CD8-positive, alpha-beta memory T cell (primary cell): ENCODE results near the gene XRCC3. TPM values are rescaled to one million over a fixed set of nuclear protein-coding genes. Genes with fewer than 3 reads are reported as not detected.
"Not testable (repeated sequence)": the region's sequence is repeated elsewhere in the genome, so short reads cannot be mapped to it uniquely, and the experiment has no call there.

Source experiments
- CTCF ChIA-PET: fragments of 350-600 bp; sonication (Branson Sonifier 250); formaldehyde crosslinking; loops from one replicate; lab custom pipeline; 2021; ENCODE audit warnings: antibody characterized with exemption; lab: Charles Lee
- POLR2A ChIA-PET: fragments of 350-600 bp; sonication (Branson Sonifier 250); formaldehyde crosslinking; loops from one replicate; lab custom pipeline; 2021; ENCODE audit warnings: antibody characterized with exemption; lab: Charles Lee
- DNase-seq, 5 donors: peaks; one replicate each; pipeline versions ENCODE4 v3.0.0 to v3.0.0-alpha.2; 2020 to 2022; ENCODE audit warnings: mixed read lengths in 1 of 5
- H3K27ac ChIP-seq: one replicate; pipeline ENCODE4 v1.7.0; 2013; ENCODE audit warnings: low read depth, mild to moderate bottlenecking, low read length, moderate library complexity
- H3K27me3 ChIP-seq: 2 replicates; pipeline ENCODE4 v1.7.0; 2013; ENCODE audit warnings: low read length, mild to moderate bottlenecking; ENCODE audit not compliant: insufficient read depth, poor library complexity, severe bottlenecking
- H3K36me3 ChIP-seq: 2 replicates; pipeline ENCODE4 v1.7.0; 2013; ENCODE audit warnings: mild to moderate bottlenecking, low read length, moderate library complexity; ENCODE audit not compliant: insufficient read depth
- H3K4me1 ChIP-seq: 2 replicates; pipeline ENCODE4 v1.7.0; 2013; ENCODE audit warnings: mild to moderate bottlenecking, low read length, moderate library complexity; ENCODE audit not compliant: insufficient read depth
- H3K4me3 ChIP-seq: 2 replicates; pipeline ENCODE4 v1.7.0; 2013; ENCODE audit warnings: mild to moderate bottlenecking, low read length
- H3K9me3 ChIP-seq: 2 replicates; pipeline ENCODE4 v1.7.0; 2013; ENCODE audit warnings: mild to moderate bottlenecking, low read length
- H3K27ac Mint-ChIP-seq, 8 donors: one replicate each; pipeline ENCODE4 v1.8.0; 2020 to 2021; ENCODE audit warnings: mixed read lengths in 8 of 8, mild to moderate bottlenecking in 6 of 8, inconsistent platforms in 3 of 8, moderate library complexity in 3 of 8
- H3K27me3 Mint-ChIP-seq, 2 donors: one replicate each; pipeline ENCODE4 v1.8.0; 2020 to 2021; ENCODE audit warnings: mixed read lengths in 2 of 2, mild to moderate bottlenecking in 1 of 2, moderate library complexity in 1 of 2
- H3K36me3 Mint-ChIP-seq, 3 donors: one replicate each; pipeline ENCODE4 v1.8.0; 2020 to 2021; ENCODE audit warnings: mixed read lengths in 3 of 3, inconsistent platforms in 1 of 3, mild to moderate bottlenecking in 1 of 3
- H3K4me1 Mint-ChIP-seq, 3 donors: one replicate each; pipeline ENCODE4 v1.8.0; 2020 to 2021; ENCODE audit warnings: mixed read lengths in 3 of 3, inconsistent platforms in 1 of 3, mild to moderate bottlenecking in 1 of 3
- H3K4me3 Mint-ChIP-seq, 7 donors: one replicate each; pipeline ENCODE4 v1.8.0; 2020 to 2021; ENCODE audit warnings: mixed read lengths in 7 of 7, mild to moderate bottlenecking in 6 of 7, moderate library complexity in 4 of 7, inconsistent platforms in 2 of 7
- H3K9me3 Mint-ChIP-seq, 5 donors: one replicate each; pipeline ENCODE4 v1.8.0; 2020 to 2022; ENCODE audit warnings: mixed read lengths in 5 of 5, mild to moderate bottlenecking in 3 of 5, moderate library complexity in 2 of 5, inconsistent platforms in 1 of 5
- polyA plus RNA-seq: library from polyadenylated mRNA; unstranded; fragments of 300-500 nt; fragmentation: Illumina TruSeq; gene quantifications from one replicate; pipeline ENCODE4 v1.2.3, GENCODE V29; 2021
- total RNA-seq, 2 experiments: library from RNA; stranded (reverse); gene quantifications; one replicate each; pipeline ENCODE4 v1.2.3, GENCODE V29; 2021

The XRCC3 gene
- total and polyA plus RNA-seq, 3 experiments from 2014 or later, result 4.4 to 59.9 (median 54.4) TPM

DNA sequence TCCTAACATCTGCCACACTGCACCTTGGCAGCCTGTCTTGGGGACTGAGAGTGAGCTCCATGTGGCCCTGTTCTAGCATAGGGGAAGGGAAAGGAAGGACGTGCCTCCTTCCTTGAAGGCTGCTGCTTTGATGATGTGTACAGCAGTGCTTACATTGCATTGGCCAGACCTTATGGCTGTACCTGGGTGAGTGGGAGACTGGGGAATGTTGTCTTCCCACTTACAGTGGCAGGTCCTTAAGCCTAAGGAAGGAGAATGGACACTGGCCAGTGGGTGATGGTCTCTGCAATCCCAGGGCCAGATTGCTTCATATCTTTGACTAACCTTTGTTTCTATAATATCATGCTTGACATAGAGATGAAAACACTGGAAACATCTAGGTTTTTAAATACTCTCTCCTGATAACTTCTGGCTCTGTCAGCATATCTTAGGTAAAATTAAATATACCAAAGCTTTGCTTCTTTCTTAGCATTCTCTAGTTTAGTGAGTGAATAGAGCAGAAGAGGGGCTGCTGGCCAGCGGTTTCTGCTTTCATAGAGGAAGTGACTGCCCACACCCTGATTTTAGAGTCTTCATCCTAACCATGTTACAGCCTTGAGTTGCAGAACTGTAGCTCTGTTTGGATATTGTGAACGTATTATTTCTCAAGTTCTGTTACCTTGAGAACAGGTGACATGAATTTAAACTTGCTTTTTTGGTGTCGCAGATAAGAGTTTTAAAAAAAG is 59.1 kb downstream of the XRCC3 start:
- Histone ChIP-seq H3K27me3 (no peaks in the 10 kb centered on the region), H3K4me3 (no peak overlapping the region), H3K4me1 (no peaks in the 10 kb centered on the region), H3K36me3 (peaks cover 52% of the 10 kb centered on the region), H3K27ac (no peak overlapping the region), H3K9me3 (no peaks in the 10 kb centered on the region)
- Mint-ChIP-seq H3K4me1 (peaks cover 19 to 30% (median 19%) of the 10 kb centered on the region in 3 donors), H3K36me3 (peaks cover 4 to 72% (median 12%) of the 10 kb centered on the region in 3 donors), H3K27me3 (peaks cover 0 to 2% of the 10 kb centered on the region in 2 donors), H3K9me3 (no peaks in the 10 kb centered on the region), H3K4me3 (no peak overlapping the region), H3K27ac (peak overlapping the region in 3 of 8 donors; percentile 43 to 68 (median 58))
- DNase-seq, result no peak
- ChIA-PET CTCF (no interaction called here), POLR2A (no interaction called here)

DNA sequence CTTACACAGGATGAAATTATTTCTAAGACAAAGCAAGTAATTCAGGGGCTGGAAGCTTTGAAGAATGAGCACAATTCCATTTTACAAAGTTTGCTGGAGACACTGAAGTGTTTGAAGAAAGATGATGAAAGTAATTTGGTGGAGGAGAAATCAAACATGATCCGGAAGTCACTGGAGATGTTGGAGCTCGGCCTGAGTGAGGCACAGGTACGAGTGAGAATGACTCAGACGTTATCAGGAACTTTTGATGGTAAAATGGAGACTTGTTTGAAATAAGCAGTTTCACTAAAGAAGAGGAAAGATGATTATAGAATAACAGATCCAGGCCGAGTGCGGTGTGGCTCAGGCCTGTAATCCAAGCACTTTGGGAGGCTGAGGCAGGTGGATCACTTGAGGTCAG is 60.6 kb downstream of the XRCC3 start:
- H3K4me1 Mint-ChIP-seq, result peaks cover 24 to 37% (median 25%) of the 10 kb centered on the region in 3 donors
- peaks cover 45% of the 10 kb centered on the region for H3K36me3 ChIP-seq
- peaks cover 4 to 62% (median 11%) of the 10 kb centered on the region in 3 donors for H3K36me3 Mint-ChIP-seq
- no peak overlapping the region for H3K27ac ChIP-seq
- no peaks in the 10 kb centered on the region for H3K27me3 ChIP-seq
- no peaks in the 10 kb centered on the region for H3K4me1 ChIP-seq
- H3K9me3 ChIP-seq, result no peaks in the 10 kb centered on the region
- POLR2A ChIA-PET, result no interaction called here
- H3K9me3 Mint-ChIP-seq, result no peaks in the 10 kb centered on the region
- H3K4me3 ChIP-seq, result no peak overlapping the region
- peaks cover 0 to 2% of the 10 kb centered on the region in 2 donors for H3K27me3 Mint-ChIP-seq
- CTCF ChIA-PET, result no interaction called here
- DNase-seq, result no peak
- H3K4me3 Mint-ChIP-seq, result no peak overlapping the region
- H3K27ac Mint-ChIP-seq, result peak overlapping the region in 4 of 8 donors; percentile 37 to 82 (median 68)

DNA sequence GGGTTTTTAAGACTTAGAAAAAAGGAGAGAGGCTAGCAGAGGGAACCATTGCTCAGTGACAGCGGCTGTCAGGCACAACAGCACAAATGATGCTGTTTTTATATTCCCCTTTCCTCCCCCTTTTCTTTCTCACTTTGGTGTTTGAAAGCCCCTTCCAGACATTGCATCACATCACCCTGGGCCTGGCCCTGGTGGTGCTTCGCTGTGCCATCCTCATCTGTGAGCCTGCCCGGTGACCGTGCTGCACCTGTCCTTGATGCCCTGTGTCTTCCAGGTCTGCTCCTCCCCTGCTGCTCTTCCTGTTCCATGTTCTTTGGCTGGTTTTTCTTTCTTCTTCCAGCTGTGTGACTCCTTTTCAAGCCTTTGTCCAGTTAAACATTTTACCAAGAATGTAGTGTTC is 61.4 kb downstream of the XRCC3 start:
- H3K9me3 Mint-ChIP-seq, result no peaks in the 10 kb centered on the region
- DNase-seq, result no peak
- Histone ChIP-seq H3K4me1 (no peaks in the 10 kb centered on the region), H3K27me3 (no peaks in the 10 kb centered on the region), H3K4me3 (no peak overlapping the region), H3K27ac (no peak overlapping the region), H3K9me3 (no peaks in the 10 kb centered on the region), H3K36me3 (peaks cover 41% of the 10 kb centered on the region)
- ChIA-PET CTCF (no interaction called here), POLR2A (no interaction called here)
- H3K4me1 Mint-ChIP-seq, result peaks cover 23 to 40% (median 25%) of the 10 kb centered on the region in 3 donors
- H3K27ac Mint-ChIP-seq, result peak overlapping the region in 4 of 8 donors; percentile 4 to 66 (median 24)
- peaks cover 4 to 58% (median 6%) of the 10 kb centered on the region in 3 donors for H3K36me3 Mint-ChIP-seq
- peaks cover 0 to 2% of the 10 kb centered on the region in 2 donors for H3K27me3 Mint-ChIP-seq
- H3K4me3 Mint-ChIP-seq, result no peak overlapping the region

DNA sequence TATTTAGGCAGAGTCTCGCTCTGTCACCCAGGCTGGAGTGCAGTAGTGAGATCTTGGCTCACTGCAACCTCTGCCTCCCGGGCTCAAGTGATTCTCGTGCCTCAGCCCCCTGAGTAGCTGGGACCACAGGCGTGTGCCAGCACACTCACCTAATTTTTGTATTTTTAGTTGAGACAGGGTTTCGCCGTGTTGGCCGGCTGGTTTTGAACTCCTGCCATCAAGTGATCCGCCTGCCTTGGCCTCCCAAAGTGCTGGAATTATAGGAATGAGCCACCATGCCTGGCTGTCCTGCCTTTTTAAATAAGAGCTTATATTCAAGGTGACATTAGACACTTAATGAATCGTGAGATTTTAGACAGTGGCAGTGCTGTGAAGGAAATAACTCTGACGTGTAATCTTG is 61.9 kb downstream of the XRCC3 start:
- H3K27me3 Mint-ChIP-seq, H3K9me3 ChIP-seq, H3K4me3 ChIP-seq, H3K4me1 ChIP-seq, POLR2A ChIA-PET, H3K9me3 Mint-ChIP-seq, DNase-seq, H3K27me3 ChIP-seq, H3K27ac ChIP-seq: not testable (repeated sequence)
- Mint-ChIP-seq H3K4me1 (peaks cover 24 to 42% (median 25%) of the 10 kb centered on the region in 3 donors), H3K4me3 (peak overlapping the region in 1 of 7 donors; percentile 32), H3K36me3 (peaks cover 4 to 56% (median 6%) of the 10 kb centered on the region in 3 donors), H3K27ac (peak overlapping the region in 1 of 8 donors; percentile 37)
- CTCF ChIA-PET, result interaction anchor here (1.0 kb wide), 1 partner anchor 59 kb away, joined by 3 read pairs; no protein-coding TSS in a partner anchor
- H3K36me3 ChIP-seq, result peaks cover 41% of the 10 kb centered on the region

DNA sequence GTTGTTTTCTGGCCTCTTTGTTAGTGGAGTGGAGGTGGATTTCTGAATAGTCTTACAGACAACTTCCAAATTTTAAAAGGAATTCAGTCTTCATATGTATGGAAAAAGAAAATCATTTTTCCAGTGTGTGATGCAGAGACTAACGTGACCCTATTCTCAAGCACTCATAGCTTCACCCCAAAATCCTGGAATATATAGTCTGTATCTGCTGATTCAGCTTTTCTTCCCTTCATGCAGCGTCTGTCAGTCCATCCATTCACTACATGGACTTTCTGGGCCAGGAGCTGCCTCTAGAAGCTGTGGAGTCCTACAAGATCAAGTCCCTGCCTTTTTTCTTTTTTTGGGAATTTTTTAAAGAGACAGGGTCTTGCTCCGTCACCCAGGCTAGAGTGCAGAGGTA is 62.4 kb downstream of the XRCC3 start:
- no peak for DNase-seq
- Mint-ChIP-seq H3K36me3 (peaks cover 4 to 54% (median 6%) of the 10 kb centered on the region in 3 donors), H3K27ac (peak overlapping the region in 1 of 8 donors; percentile 63), H3K4me1 (peaks cover 25 to 44% (median 25%) of the 10 kb centered on the region in 3 donors), H3K9me3 (no peaks in the 10 kb centered on the region), H3K4me3 (no peak overlapping the region), H3K27me3 (peaks cover 0 to 2% of the 10 kb centered on the region in 2 donors)
- Histone ChIP-seq H3K36me3 (peaks cover 39% of the 10 kb centered on the region), H3K4me1 (no peaks in the 10 kb centered on the region), H3K27me3 (no peaks in the 10 kb centered on the region), H3K9me3 (no peaks in the 10 kb centered on the region), H3K4me3 (no peak overlapping the region), H3K27ac (no peak overlapping the region)
- ChIA-PET CTCF (interaction anchor here (1.0 kb wide), 1 partner anchor 59 kb away, joined by 3 read pairs; no protein-coding TSS in a partner anchor), POLR2A (no interaction called here)

DNA sequence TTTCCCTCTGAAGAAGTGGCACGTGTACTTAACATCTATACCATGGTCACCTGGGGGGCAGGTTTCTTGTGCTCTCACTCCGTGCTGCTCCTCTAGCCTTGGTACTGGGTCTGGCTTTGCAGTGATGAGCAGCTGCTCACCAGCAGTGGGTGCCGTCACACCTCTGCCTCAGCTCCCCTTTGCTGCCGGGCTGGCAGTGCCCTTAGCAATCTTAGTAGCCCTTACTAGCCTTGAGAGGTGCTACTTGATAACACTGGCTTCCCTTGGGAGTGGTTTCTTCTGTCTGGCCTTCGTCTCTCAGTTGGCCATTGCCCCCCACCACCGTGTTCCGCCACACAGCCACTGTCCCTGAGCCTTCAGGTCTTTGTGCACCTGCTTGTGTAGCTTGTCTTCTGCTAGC is 63.7 kb downstream of the XRCC3 start:
- no peaks in the 10 kb centered on the region for H3K9me3 Mint-ChIP-seq
- peaks cover 0 to 2% of the 10 kb centered on the region in 2 donors for H3K27me3 Mint-ChIP-seq
- Histone ChIP-seq H3K9me3 (no peaks in the 10 kb centered on the region), H3K27me3 (no peaks in the 10 kb centered on the region), H3K36me3 (peaks cover 29% of the 10 kb centered on the region), H3K4me1 (no peaks in the 10 kb centered on the region), H3K4me3 (no peak overlapping the region), H3K27ac (no peak overlapping the region)
- POLR2A ChIA-PET, result no interaction called here
- H3K27ac Mint-ChIP-seq, result peak overlapping the region in 2 of 8 donors; percentile 12 to 76
- H3K4me1 Mint-ChIP-seq, result peaks cover 25 to 48% (median 26%) of the 10 kb centered on the region in 3 donors
- CTCF ChIA-PET, result interaction anchor here (0.6 to 1.1 kb wide), 2 partner anchors 44 to 1395 kb away, joined by 3 read pairs; no protein-coding TSS in a partner anchor
- peaks cover 4 to 45% (median 6%) of the 10 kb centered on the region in 3 donors for H3K36me3 Mint-ChIP-seq
- no peak for DNase-seq
- H3K4me3 Mint-ChIP-seq, result no peak overlapping the region

DNA sequence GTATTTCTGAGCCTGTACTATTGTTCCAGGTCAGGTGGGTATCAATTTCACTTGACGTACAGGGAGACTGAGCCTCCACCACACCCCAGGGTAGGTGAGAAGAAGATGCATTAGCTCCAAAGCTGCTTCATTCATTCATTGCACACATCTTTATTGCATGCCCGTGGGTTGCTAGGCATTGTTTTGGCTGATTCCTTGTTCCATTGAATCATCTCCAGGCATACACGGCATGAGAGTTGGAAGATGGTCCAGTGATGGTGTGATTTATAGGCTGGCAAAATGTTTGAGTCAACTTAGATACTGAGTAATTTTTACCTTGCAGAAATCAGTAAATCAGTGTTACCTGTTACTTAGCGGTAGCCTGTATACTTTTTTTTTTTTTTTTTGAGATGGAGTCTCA is 65.0 kb downstream of the XRCC3 start:
- no peaks in the 10 kb centered on the region for H3K9me3 ChIP-seq
- CTCF ChIA-PET, result interaction anchor here (0.5 kb wide), 1 partner anchor 250 kb away, joined by 3 read pairs; no protein-coding TSS in a partner anchor
- H3K27me3 Mint-ChIP-seq, result peaks cover 0 to 2% of the 10 kb centered on the region in 2 donors

DNA sequence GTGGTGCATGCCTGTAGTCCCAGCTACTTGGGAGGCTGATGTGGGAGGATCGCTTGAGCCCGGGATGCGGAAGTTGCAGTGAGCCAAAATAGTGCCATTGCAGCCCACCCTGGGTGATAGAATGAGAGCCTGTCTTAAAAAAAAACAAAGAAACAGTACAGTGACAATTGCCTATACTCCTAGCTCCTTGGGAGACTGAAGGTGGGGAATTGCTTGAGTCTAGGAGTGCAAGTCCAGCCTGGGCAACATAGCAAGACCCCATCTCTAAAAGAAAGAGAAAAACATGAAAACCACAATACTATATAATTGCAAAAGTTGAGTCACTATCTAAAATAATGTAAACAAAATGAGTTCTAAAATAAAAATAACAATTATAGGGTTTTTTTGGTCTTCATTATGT is 66.2 kb downstream of the XRCC3 start:
- ChIA-PET CTCF (interaction anchor here (1.0 kb wide), 1 partner anchor 41 kb away, joined by 4 read pairs; no protein-coding TSS in a partner anchor), POLR2A (no interaction called here)
- Histone ChIP-seq H3K27ac (no peak overlapping the region), H3K9me3 (no peaks in the 10 kb centered on the region), H3K36me3 (peaks cover 7% of the 10 kb centered on the region), H3K4me3 (no peak overlapping the region), H3K27me3 (no peaks in the 10 kb centered on the region), H3K4me1 (no peaks in the 10 kb centered on the region)
- H3K9me3 Mint-ChIP-seq, result no peaks in the 10 kb centered on the region
- H3K36me3 Mint-ChIP-seq, result peaks cover 0 to 23% (median 0%) of the 10 kb centered on the region in 3 donors
- peaks cover 33 to 59% (median 35%) of the 10 kb centered on the region in 3 donors for H3K4me1 Mint-ChIP-seq
- no peak for DNase-seq
- peaks cover 0 to 2% of the 10 kb centered on the region in 2 donors for H3K27me3 Mint-ChIP-seq
- H3K27ac Mint-ChIP-seq, result peak overlapping the region in 2 of 8 donors; percentile 29 to 70
- no peak overlapping the region for H3K4me3 Mint-ChIP-seq

More for the DNA sequence above, 65.0 kb downstream of the XRCC3 start:
- Mint-ChIP-seq H3K9me3 (no peaks in the 10 kb centered on the region), H3K4me3 (no peak overlapping the region), H3K4me1 (peaks cover 29 to 56% (median 30%) of the 10 kb centered on the region in 3 donors), H3K36me3 (peaks cover 4 to 33% (median 4%) of the 10 kb centered on the region in 3 donors), H3K27ac (peak overlapping the region in 2 of 8 donors; percentile 64 to 86)
- no peak for DNase-seq
- Histone ChIP-seq H3K4me3 (no peak overlapping the region), H3K27me3 (no peaks in the 10 kb centered on the region), H3K36me3 (peaks cover 17% of the 10 kb centered on the region), H3K4me1 (no peaks in the 10 kb centered on the region), H3K27ac (no peak overlapping the region)
- POLR2A ChIA-PET, result interaction anchor here (0.6 to 0.9 kb wide), 2 partner anchors 12 to 30 kb away, joined by 3 read pairs; no protein-coding TSS in a partner anchor
